ENCODE measurements around the gene SEC14L6. TPM values are rescaled to one million over a fixed set of nuclear protein-coding genes. Genes with fewer than 3 reads are reported as not detected.

Gene SEC14L6
- total RNA-seq (2011; cell fraction: chromatin; rRNA removed; ENCODE audit: low replicate concordance): 5.1 and 11.8 TPM in 2 replicates
- total RNA-seq (2011; cell fraction: nucleolus; rRNA removed): 5.3 and 5.5 TPM in 2 replicates
- 4.3 and 6.0 TPM in 2 replicates for total RNA-seq (2011; cell fraction: nucleoplasm; rRNA removed)
- 1.5 and 1.8 TPM in 2 replicates for total RNA-seq (2014; rRNA removed)
- total RNA-seq (2014; rRNA removed; fragmentation: Illumina TruSeq; extraction: Trizol): 1.9 and 2.0 TPM in 2 replicates
- 1.6 and 2.2 TPM in 2 replicates for total RNA-seq (2015; rRNA removed; fragmentation: Illumina TruSeq; extraction: Trizol)
- 1.6 and 2.6 TPM in 2 replicates for total RNA-seq (2021)
- polyA plus RNA-seq (2011; rRNA removed): 5.0 and 6.1 TPM in 2 replicates
- polyA plus RNA-seq (2011; cell fraction: cytosol; rRNA removed): 5.1 and 8.0 TPM in 2 replicates
- polyA plus RNA-seq (2011; cell fraction: nucleus; rRNA removed): 6.2 and 8.4 TPM in 2 replicates
- polyA plus RNA-seq (2012): 2.1 and 2.8 TPM in 2 replicates
- 4.0 and 4.1 TPM in 2 replicates for polyA plus RNA-seq (2014; fragmentation: Illumina TruSeq; extraction: Trizol)
- under 1 TPM; 0.29 to 0.39 TPM for polyA plus RNA-seq (2014; fragmentation: Nextera tagmentation; extraction: Ambion mirVana)
- polyA plus RNA-seq (2014; rRNA removed): 1.7 and 2.3 TPM in 2 replicates
- polyA minus RNA-seq (2011; rRNA and poly(A)+ RNA removed): 0.99 and 5.1 TPM in 2 replicates
- 1.4 and 3.9 TPM in 2 replicates for polyA minus RNA-seq (2011; cell fraction: cytosol; rRNA and poly(A)+ RNA removed)
- 1.4 and 2.3 TPM in 2 replicates for polyA minus RNA-seq (2011; cell fraction: nucleus; rRNA and poly(A)+ RNA removed)
- Bru-seq, nascent RNA: percentile 52 among the genes with signal in this experiment
- percentile 46 among the genes with signal in this experiment for BruChase-seq, experiment 1, labeled RNA remaining after a 2-hour chase
- BruChase-seq, experiment 2, labeled RNA remaining after a 6-hour chase: percentile 43 among the genes with signal in this experiment
- long read RNA-seq, experiment 1, partial matches to known transcripts: 5 of 12 reads
- long read RNA-seq, experiment 1, other reads (novel, unspliced or antisense): 7 of 12 reads
- long read RNA-seq, experiment 2, partial matches to known transcripts: 0 of 2 reads
- long read RNA-seq, experiment 2, other reads (novel, unspliced or antisense): 2 of 2 reads
- long read RNA-seq, experiment 3, partial matches to known transcripts: 0 of 1 reads
- long read RNA-seq, experiment 3, other reads (novel, unspliced or antisense): 1 of 1 reads

DNA sequence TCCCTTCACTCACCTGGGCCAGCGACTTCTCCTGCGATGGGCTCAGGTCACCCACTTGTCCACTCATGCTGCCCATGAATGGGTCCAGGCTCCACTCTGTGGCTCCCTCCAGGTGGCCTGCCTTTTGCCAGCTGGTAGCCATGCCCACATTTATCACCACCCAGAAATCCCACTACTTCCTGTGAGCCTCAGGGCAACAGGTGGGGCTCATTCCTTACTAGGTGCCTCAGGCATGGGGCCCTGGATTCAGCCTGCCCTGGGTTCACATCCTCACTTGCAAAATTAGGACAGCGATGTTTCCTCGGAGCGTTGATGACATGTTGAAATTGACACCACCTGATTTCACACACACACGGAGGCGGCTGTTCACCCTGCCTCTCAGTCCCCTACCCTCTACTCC, at the start of gene SEC14L6:
Gene SEC14L6 (minus strand): TSS at position 126 of the 400 bp plus-strand sequence. CDS start 59 bp downstream, at position 67.
- WGBS (ENCODE audit: insufficient coverage, low coverage, missing lambda C conversion rate): 91% methylated on average over 5 of the region's 7 CpGs
- POLR2A ChIA-PET: no interaction called here
- TF ChIP-seq, protein P1, sequence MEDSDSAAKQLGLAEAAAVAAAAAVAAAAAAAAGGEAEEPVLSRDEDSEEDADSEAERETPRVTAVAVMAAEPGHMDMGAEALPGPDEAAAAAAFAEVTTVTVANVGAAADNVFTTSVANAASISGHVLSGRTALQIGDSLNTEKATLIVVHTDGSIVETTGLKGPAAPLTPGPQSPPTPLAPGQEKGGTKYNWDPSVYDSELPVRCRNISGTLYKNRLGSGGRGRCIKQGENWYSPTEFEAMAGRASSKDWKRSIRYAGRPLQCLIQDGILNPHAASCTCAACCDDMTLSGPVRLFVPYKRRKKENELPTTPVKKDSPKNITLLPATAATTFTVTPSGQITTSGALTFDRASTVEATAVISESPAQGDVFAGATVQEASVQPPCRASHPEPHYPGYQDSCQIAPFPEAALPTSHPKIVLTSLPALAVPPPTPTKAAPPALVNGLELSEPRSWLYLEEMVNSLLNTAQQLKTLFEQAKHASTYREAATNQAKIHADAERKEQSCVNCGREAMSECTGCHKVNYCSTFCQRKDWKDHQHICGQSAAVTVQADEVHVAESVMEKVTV (CRISPR knock-in tag; IDR thresholded peaks at IDR 0.05): no peak
- no peak for TF ChIP-seq MCM2 (IDR thresholded peaks at IDR 0.05; ENCODE audit: low read depth)
- TF ChIP-seq ZNF644 (tag; IDR thresholded peaks at IDR 0.05; ENCODE audit: low read depth): no peak
- TF ChIP-seq PCBP1 (IDR thresholded peaks at IDR 0.05; ENCODE audit: low read depth, low read length, poor library complexity, severe bottlenecking): no peak
- no peak for TF ChIP-seq MCM7 (IDR thresholded peaks at IDR 0.05)
- no peak for TF ChIP-seq ZNF696 (CRISPR knock-in tag; conservative IDR thresholded peaks at IDR 0.05)
- TF ChIP-seq, protein P2, sequence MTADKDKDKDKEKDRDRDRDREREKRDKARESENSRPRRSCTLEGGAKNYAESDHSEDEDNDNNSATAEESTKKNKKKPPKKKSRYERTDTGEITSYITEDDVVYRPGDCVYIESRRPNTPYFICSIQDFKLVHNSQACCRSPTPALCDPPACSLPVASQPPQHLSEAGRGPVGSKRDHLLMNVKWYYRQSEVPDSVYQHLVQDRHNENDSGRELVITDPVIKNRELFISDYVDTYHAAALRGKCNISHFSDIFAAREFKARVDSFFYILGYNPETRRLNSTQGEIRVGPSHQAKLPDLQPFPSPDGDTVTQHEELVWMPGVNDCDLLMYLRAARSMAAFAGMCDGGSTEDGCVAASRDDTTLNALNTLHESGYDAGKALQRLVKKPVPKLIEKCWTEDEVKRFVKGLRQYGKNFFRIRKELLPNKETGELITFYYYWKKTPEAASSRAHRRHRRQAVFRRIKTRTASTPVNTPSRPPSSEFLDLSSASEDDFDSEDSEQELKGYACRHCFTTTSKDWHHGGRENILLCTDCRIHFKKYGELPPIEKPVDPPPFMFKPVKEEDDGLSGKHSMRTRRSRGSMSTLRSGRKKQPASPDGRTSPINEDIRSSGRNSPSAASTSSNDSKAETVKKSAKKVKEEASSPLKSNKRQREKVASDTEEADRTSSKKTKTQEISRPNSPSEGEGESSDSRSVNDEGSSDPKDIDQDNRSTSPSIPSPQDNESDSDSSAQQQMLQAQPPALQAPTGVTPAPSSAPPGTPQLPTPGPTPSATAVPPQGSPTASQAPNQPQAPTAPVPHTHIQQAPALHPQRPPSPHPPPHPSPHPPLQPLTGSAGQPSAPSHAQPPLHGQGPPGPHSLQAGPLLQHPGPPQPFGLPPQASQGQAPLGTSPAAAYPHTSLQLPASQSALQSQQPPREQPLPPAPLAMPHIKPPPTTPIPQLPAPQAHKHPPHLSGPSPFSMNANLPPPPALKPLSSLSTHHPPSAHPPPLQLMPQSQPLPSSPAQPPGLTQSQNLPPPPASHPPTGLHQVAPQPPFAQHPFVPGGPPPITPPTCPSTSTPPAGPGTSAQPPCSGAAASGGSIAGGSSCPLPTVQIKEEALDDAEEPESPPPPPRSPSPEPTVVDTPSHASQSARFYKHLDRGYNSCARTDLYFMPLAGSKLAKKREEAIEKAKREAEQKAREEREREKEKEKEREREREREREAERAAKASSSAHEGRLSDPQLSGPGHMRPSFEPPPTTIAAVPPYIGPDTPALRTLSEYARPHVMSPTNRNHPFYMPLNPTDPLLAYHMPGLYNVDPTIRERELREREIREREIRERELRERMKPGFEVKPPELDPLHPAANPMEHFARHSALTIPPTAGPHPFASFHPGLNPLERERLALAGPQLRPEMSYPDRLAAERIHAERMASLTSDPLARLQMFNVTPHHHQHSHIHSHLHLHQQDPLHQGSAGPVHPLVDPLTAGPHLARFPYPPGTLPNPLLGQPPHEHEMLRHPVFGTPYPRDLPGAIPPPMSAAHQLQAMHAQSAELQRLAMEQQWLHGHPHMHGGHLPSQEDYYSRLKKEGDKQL (CRISPR knock-in tag; IDR thresholded peaks at IDR 0.05; ENCODE audit: borderline replicate concordance): no peak
- no peak for TF ChIP-seq NR4A1 (CRISPR knock-in tag; IDR thresholded peaks at IDR 0.05)
- TF ChIP-seq NR4A1 (tag; IDR thresholded peaks at IDR 0.05): no peak
- no peak for TF ChIP-seq BDP1 (IDR thresholded peaks at IDR 0.05; ENCODE audit: insufficient read depth, insufficient read length)
- TF ChIP-seq USF2 (CRISPR knock-in tag; IDR thresholded peaks at IDR 0.05): no peak

More for the DNA sequence above, at the start of gene SEC14L6:
- H3K4me3 ChIP-seq: no peak within 1 kb of the TSS
- peaks cover 6 to 15% of the 10 kb centered on the region in 2 experiments; a peak in 4 of 5 replicates for H3K4me1 ChIP-seq (replicated peaks in 1 of 2; ENCODE audit: control insufficient read depth in 2 of 2, insufficient read depth in 2 of 2, low read length in 2 of 2)
- DNase-seq (ENCODE audit: extremely low read depth in 1 of 4, low spot score in 3 of 4) (no peak), FAIRE-seq (no peak), ATAC-seq (no peak)
- H3K27me3 ChIP-seq (ENCODE audit: control insufficient read depth in 2 of 2, insufficient read depth in 2 of 2, low read length in 2 of 2): no peaks in the 10 kb centered on the region
- H3K36me3 ChIP-seq (ENCODE audit: control insufficient read depth, insufficient read depth, low read length): no peaks in the 10 kb centered on the region
- peak within 1 kb of the TSS; percentile 45 for H2AFZ ChIP-seq (ENCODE audit: low read depth, low read length)
- H3K9me1 ChIP-seq (ENCODE audit: control insufficient read depth, insufficient read depth, low read length): no peaks in the 10 kb centered on the region
- H3K9me3 ChIP-seq (replicated peaks; ENCODE audit: control insufficient read depth, insufficient read depth, low read depth, low read length): no peaks in the 10 kb centered on the region
- in situ Hi-C loops (cut with MboI): no loop called here
- no peak within 1 kb of the TSS for H3K4me2 ChIP-seq (ENCODE audit: insufficient read depth, low read length)
- CTCF ChIA-PET (ENCODE audit: low intra/inter-chr PET ratio): no interaction called here
- H3K9ac ChIP-seq (ENCODE audit: insufficient read depth in 1 of 2, low read depth in 2 of 2, low read length in 2 of 2): no peak within 1 kb of the TSS; a peak in 1 of 4 replicates
- no peaks in the 10 kb centered on the region for H4K20me1 ChIP-seq (replicated peaks; ENCODE audit: control insufficient read depth, insufficient read depth, low read length)
- no TSS peak for BruUV-seq (replicated peaks)
- intact Hi-C loops (cut with micrococcal nuclease): no loop called here
- H3K27ac ChIP-seq (ENCODE audit: extremely low read depth, low read depth, low read length): no peak within 1 kb of the TSS
- no peaks in the 10 kb centered on the region for H3K79me2 ChIP-seq (ENCODE audit: control insufficient read depth, insufficient read depth, low read length)
